HTR-8/SVneo (cell line): ENCODE results near the gene DIRAS1.
"Not testable (repeated sequence)": the region's sequence is repeated elsewhere in the genome, so short reads cannot be mapped to it uniquely, and the experiment has no call there.

Source experiments
- DNase-seq: peaks from one replicate; pipeline ENCODE4 v3.0.0; 2011; ENCODE audit warnings: low spot score, mixed read lengths; ENCODE audit not compliant: insufficient read length
- FAIRE-seq: peaks from 2 replicates; lab custom pipeline; 2011; peaks lifted over from hg19 to GRCh38; lab: Jason Lieb, UNC

Gene DIRAS1

GRCh38 chr19:2686360-2686759, 34.8 kb downstream of the DIRAS1 start:
- no peak for FAIRE-seq

GRCh38 chr19:2685204-2685704, 35.9 kb downstream of the DIRAS1 start:
- FAIRE-seq (no peak), DNase-seq (no peak)

More at GRCh38 chr19:2686360-2686759, 34.8 kb downstream of the DIRAS1 start:
- no peak for DNase-seq

DNA sequence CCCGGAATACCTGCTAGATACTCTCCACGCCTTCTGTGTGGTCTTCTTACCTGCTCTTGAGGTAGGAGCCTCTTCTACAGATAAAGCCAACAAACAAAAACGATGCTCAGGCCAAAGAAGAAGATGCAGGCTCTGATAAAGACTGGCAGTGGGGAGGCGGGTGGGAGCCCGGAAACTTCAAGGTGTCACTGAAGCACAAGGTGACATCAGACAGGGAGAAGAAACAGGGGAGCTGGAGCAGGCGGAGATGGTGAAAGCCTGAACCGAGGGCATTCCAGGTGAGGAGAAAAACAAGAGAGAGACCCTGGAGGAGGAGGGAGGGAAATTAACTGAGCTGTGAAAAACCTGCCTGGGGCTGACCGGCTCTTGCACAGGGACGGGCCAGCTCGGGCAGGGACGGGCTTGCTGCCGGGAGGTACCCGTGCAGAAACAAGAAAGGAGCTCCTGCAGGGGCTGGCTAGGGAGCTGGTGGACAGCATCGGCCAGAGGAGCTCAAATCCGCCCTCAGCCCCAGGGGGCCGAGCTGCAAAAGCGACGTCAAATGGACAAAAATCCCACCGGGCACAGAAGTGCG, 37.7 kb downstream of the DIRAS1 start:
- FAIRE-seq (no peak), DNase-seq (no peak)

GRCh38 chr19:2680808-2681207, 40.4 kb downstream of the DIRAS1 start:
- DNase-seq (no peak), FAIRE-seq (no peak)

DNA sequence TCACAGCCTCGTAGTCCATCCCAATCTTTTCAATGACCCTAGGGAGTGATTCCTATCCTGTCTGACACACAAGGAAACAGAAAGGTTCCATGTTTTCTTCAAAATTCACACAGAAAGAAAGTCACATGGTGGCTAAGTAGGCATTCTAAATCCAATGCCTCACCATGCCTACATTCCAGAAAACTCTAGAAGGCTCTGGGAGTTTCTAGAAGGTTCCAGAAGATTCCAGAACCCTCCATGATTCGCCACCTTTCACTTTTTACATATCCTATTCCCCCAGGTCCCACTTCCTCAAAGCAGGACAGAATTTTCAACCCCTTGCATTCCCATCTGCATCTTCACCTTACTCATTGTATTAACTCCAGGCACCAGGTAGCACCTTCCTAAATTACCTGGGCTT, 41.7 kb downstream of the DIRAS1 start:
- FAIRE-seq (no peak), DNase-seq (no peak)

GRCh38 chr19:2678948-2679347, 42.2 kb downstream of the DIRAS1 start:
- not testable (repeated sequence) for FAIRE-seq

GRCh38 chr19:2678044-2678671, 43.0 kb downstream of the DIRAS1 start:
- DNase-seq (no peak), FAIRE-seq (no peak)

More at GRCh38 chr19:2678948-2679347, 42.2 kb downstream of the DIRAS1 start:
- not testable (repeated sequence) for DNase-seq

DNA sequence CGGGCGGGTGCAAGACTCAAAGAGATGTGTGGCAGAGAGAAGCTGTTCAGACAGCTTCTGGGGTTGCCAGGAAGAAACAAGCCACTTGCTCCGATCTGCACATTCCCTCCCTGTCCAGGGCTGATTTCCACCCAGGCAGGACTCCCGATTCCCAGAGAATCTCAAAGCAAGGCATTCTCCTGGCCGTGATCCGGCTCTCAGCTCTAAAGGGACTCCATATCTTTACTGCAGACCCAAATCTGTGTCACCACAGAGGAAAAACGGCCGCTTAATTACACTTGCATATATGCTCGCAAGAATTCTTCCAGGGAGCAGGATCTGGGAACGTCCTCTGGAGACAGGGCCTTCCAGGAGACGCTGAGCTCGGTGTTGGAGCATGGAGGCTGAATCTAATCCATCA, 44.3 kb downstream of the DIRAS1 start:
- FAIRE-seq, result no peak
- DNase-seq, result no peak

GRCh38 chr19:2675892-2676291, 45.3 kb downstream of the DIRAS1 start:
- FAIRE-seq (no peak), DNase-seq (no peak)

DNA sequence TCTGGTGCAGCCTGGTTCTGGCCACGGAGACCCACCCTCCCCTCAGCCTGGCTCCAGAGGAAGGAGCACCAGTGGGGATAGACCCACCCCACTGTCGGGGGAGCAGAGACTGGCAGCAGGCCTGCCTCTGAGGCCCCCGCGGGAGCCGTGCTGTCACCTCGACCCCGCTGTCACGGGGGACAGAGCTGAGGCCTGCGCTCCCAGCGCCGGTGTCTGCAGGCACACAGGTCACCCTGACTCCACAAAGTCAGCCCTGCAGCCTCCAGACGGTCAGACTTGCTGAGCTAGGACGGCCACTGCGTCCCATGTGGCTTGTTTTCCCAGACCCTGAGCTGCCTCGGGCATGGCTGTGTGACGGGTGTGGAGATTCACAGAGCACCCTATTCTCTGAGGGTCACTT, 51.0 kb downstream of the DIRAS1 start:
- no peak for FAIRE-seq
- no peak for DNase-seq

GRCh38 chr19:2668175-2668763, 52.9 kb downstream of the DIRAS1 start:
- DNase-seq (no peak), FAIRE-seq (no peak)

GRCh38 chr19:2667349-2667748, 53.8 kb downstream of the DIRAS1 start:
- FAIRE-seq, DNase-seq: not testable (repeated sequence)

- FAIRE-seq (no peak), DNase-seq (no peak)
These were observed 54.7 kb downstream of the DIRAS1 start for GRCh38 chr19:2666344-2666994.

- DNase-seq (no peak), FAIRE-seq (no peak)
These were observed 56.1 kb downstream of the DIRAS1 start for GRCh38 chr19:2665103-2665502.
